Raji (cell line): ENCODE measurements around the gene EBF3.

Experiments
- POLR2A ChIP-seq: IDR thresholded peaks from 2 replicates; pipeline ENCODE4 v1.6.1; 2011; ENCODE audit warnings: low read depth, low read length, control low read depth; ENCODE audit not compliant: insufficient read depth

EBF3 gene

GRCh38 chr10:129966889-129967578 lies 3.0 kb upstream of the EBF3 start:
- no peak for TF ChIP-seq POLR2A

DNA sequence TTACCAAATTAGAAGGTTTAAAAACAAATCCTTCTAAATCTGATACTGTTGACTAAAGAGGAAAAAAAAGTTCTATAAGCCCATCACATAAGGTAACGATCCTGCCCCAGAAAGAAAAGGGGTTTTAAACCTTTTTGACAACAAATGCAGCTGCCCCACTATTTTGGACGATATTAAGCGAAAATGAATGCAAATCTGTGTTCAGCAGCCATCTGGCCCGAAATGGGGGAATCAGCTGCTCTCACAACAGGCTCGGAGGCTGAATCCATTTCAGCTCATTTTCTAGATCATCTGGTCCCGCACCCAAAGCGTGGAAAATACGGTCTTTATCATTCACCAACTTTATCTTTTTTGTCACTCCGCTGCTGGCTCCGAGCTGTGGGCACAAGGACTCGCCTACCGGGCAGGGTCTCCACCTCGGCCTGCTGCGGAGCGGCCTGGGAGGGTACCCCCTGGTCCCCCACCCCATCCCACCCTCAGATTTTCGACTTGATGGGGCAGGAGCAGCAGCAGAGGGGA lies 2.4 kb upstream of the EBF3 start:
- no peak for TF ChIP-seq POLR2A

- no peak for TF ChIP-seq POLR2A
These were observed 1.9 kb upstream of the EBF3 start for GRCh38 chr10:129965959-129966358.

- TF ChIP-seq POLR2A, result no peak
These were observed 1.3 kb upstream of the EBF3 start for GRCh38 chr10:129965425-129965808.

DNA sequence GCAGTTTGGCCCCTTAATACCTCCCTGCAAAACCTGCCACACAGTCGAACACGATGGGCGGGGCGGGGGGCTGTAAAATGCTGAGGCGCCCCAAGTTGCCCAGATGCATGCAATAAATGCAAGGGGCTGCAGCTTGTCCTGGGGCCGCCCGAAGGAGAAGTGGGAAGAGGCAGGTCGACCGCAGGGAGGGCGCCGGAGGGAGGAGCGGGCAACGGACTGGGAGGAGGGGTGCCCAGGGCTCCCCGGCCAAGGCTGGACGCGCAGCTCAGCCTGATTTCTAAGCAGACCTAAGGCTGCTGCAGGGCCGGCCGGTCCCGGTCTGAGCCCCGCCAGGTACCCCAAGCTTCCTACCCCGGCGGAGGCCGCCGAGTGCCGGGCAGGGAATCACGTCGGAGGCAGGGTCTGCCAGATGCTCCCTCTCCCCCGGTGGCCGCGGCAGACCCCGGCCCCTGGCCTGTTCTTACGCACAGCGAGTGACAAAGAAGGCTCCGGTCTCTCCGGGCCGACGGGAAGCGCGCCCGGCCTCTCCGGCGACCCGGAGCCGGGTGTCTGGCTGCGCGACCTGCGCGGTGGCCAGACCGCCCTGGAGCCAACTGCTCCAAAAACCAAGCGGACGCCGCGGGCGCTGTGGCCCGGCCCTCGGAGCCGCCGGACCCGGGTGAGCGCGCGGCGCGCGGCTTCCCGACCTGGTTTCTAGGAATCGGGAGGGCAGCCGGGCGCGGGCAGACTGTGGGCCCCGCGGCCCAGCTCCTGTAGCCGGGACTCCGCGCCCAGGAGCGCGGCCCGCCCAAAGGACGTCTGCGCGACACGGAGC lies 744 bp upstream of the EBF3 start:
- no peak for TF ChIP-seq POLR2A

GRCh38 chr10:129962872-129963640 lies 1.0 kb downstream of the EBF3 start:
- no peak for TF ChIP-seq POLR2A

GRCh38 chr10:129962031-129962871 lies 1.8 kb downstream of the EBF3 start:
- no peak for TF ChIP-seq POLR2A

- no peak for TF ChIP-seq POLR2A
These were observed 2.8 kb downstream of the EBF3 start for GRCh38 chr10:129961157-129961701.

GRCh38 chr10:129960481-129961156 lies 3.5 kb downstream of the EBF3 start:
- TF ChIP-seq POLR2A, result no peak

DNA sequence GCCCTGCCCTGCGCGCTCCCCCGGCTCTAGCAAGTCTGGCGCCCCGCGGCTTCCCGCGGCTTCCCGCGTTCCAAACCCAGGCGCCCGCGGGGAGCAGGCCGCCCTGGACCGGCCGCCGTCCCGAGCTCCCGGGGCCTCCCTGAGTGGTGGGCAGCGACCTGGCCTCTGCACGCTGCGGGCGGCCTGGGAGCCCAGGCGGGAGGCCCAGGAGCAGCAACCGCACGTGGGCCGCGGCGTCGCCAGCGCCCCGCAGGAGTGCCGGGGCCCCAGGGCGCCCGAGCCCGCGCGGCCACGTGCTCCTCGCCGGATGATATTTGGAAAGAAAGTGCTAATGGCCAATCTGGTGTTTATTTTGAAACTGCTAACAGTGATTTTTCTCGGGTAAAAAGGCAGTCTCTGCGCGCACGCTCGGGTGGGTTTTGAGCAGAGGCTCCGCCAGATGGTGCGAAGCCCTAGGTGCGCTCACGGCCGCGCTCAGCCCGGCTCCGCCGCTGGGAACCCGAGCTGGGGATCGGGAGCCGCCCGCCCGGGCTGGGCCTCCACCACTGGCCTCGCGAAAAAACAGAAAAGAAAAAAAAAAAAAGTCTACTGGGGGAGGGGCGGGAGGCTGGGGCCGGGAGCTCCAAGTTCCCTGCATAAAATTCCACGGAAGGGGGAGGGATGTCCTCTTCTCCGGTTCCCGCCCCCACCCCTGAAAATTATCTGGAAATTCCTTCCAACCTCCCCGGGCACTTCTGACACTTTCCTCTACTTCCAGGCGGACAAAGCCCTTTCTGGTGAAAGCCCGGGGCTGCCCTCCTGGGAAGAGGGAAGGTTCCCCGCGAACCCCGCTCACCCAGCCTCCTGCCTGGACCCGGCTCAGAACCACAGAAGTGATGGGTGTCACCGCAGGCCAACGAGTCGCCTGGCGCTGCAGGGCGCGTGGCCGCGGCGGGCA lies 4.3 kb downstream of the EBF3 start:
- TF ChIP-seq POLR2A, result no peak

- TF ChIP-seq POLR2A, result no peak
These were observed 5.2 kb downstream of the EBF3 start for GRCh38 chr10:129958629-129959543.

- TF ChIP-seq POLR2A, result no peak
These were observed 5.9 kb downstream of the EBF3 start for GRCh38 chr10:129958148-129958628.
